ENCODE measurements around the gene FAM53B. TPM values are rescaled to one million over a fixed set of nuclear protein-coding genes. Genes with fewer than 3 reads are reported as not detected.

Gene FAM53B
- total RNA-seq, 4 donors from 2014 or later, result 140 to 253 (median 192) TPM

DNA sequence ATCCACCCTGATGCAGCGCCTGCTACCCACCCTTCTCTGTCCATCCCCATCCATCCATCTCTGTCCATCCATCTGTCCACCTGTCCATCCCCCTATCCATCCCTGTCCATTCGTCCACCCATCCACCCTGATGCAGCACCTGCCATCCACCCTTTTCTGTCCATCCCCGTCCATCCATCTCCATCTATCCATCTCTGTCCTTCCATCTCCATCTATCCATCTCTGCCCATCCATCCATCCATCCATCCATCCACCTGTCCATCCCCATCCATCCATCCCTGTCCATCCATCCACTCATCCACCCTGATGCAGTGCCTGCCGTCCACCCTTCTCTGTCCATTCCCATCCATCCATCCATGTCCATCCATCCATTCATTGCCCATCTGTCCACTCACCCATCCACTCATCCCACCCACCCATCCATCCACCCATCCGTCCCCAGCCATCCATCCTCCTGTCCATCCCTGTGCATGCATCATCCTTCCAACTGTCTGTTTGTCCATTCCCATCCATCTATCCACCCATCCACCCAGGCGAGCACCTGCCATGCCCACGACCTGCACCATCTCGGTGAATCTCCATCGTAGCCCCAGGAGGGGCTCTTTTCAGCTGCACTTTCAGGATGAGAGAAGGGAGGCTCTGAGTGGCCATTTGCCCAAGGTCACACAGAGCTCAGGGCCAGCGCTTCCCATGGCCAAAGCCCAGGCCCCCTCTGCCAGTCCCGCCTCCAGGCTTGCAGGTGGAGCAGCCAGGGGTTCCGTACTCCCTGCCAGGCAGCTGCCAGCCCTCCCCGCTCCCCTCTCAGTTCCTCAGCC is 145.2 kb downstream of the FAM53B start:
- DNase-seq (no peak), ATAC-seq (no peak)
- in situ Hi-C loops (cut with MboI; ENCODE audit: low sequenced_read_pairs in 4 of 4), result no loop called here
- Histone ChIP-seq H3K4me3 (no peak overlapping the region), H3K27me3 (no peaks in the 10 kb centered on the region), H3K4me1 (peaks cover 0 to 4% of the 10 kb centered on the region in 2 donors), H3K27ac (no peak overlapping the region), H3K9me3 (no peaks in the 10 kb centered on the region), H3K36me3 (no peaks in the 10 kb centered on the region)
- no peak for TF ChIP-seq POLR2A (IDR thresholded peaks at IDR 0.05)
- TF ChIP-seq, protein P1, sequence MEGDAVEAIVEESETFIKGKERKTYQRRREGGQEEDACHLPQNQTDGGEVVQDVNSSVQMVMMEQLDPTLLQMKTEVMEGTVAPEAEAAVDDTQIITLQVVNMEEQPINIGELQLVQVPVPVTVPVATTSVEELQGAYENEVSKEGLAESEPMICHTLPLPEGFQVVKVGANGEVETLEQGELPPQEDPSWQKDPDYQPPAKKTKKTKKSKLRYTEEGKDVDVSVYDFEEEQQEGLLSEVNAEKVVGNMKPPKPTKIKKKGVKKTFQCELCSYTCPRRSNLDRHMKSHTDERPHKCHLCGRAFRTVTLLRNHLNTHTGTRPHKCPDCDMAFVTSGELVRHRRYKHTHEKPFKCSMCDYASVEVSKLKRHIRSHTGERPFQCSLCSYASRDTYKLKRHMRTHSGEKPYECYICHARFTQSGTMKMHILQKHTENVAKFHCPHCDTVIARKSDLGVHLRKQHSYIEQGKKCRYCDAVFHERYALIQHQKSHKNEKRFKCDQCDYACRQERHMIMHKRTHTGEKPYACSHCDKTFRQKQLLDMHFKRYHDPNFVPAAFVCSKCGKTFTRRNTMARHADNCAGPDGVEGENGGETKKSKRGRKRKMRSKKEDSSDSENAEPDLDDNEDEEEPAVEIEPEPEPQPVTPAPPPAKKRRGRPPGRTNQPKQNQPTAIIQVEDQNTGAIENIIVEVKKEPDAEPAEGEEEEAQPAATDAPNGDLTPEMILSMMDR (IDR thresholded peaks at IDR 0.05 in 4 of 5, conservative IDR thresholded peaks at IDR 0.05 in 1 of 5), result no peak
- intact Hi-C loops (cut with DNase I; ENCODE audit: low total_unique reads), result no loop called here

DNA sequence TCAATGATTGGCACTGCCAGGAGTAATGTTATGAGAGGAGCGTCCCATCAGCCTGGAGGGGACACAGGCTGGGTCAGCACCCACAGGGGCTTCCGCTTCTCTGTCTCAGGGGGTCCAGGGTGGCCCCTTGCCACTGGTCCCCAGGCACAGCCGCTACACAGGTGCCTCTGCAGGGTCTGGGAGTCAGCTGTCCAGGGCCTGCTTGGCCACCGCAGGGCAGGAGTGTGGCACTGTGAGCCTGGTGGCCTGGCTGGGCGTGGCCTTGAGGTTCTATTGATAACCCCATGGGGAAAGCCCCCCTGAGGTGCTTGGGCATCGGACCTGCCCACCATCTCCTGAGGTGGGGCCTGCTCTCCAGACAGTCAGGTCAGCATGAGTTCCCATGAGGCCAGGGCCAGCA is 146.0 kb downstream of the FAM53B start:
- DNase-seq (no peak), ATAC-seq (no peak)
- intact Hi-C loops (cut with DNase I; ENCODE audit: low total_unique reads) (no loop called here), in situ Hi-C loops (cut with MboI; ENCODE audit: low sequenced_read_pairs in 4 of 4) (no loop called here)
- no peaks in the 10 kb centered on the region for H3K4me1 ChIP-seq
- no peak overlapping the region for H3K4me3 ChIP-seq
- TF ChIP-seq, protein P1 (IDR thresholded peaks at IDR 0.05 in 4 of 5, conservative IDR thresholded peaks at IDR 0.05 in 1 of 5), result no peak
- TF ChIP-seq POLR2A (IDR thresholded peaks at IDR 0.05), result no peak
- no peaks in the 10 kb centered on the region for H3K36me3 ChIP-seq
- H3K27me3 ChIP-seq, result no peaks in the 10 kb centered on the region
- no peak overlapping the region for H3K27ac ChIP-seq
- no peaks in the 10 kb centered on the region for H3K9me3 ChIP-seq

DNA sequence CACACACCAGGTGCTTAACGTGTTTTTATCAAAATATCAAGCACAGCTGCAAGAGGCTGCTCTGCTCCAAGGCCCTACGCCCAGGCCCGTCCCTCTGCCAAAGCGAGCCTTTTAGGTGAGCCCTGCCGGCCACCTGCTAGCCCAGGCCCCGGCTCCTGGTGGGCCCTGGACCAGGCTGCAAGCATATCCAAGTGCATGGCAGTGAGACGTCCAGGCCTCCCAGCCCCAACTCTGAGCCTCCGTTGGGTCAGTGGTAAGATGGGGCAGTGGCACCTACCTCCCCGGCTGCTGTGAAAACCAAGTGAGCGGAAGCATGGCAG is 146.4 kb downstream of the FAM53B start:
- TF ChIP-seq, protein P1 (IDR thresholded peaks at IDR 0.05 in 4 of 5, conservative IDR thresholded peaks at IDR 0.05 in 1 of 5), result no peak
- TF ChIP-seq POLR2A (IDR thresholded peaks at IDR 0.05), result no peak
- no peaks in the 10 kb centered on the region for H3K9me3 ChIP-seq
- ATAC-seq (no peak), DNase-seq (no peak)
- no peak overlapping the region for H3K27ac ChIP-seq
- no peak overlapping the region for H3K4me3 ChIP-seq
- in situ Hi-C loops (cut with MboI; ENCODE audit: low sequenced_read_pairs in 4 of 4), result no loop called here
- intact Hi-C loops (cut with DNase I; ENCODE audit: low total_unique reads), result no loop called here
- no peaks in the 10 kb centered on the region for H3K4me1 ChIP-seq
- no peaks in the 10 kb centered on the region for H3K27me3 ChIP-seq
- no peaks in the 10 kb centered on the region for H3K36me3 ChIP-seq

DNA sequence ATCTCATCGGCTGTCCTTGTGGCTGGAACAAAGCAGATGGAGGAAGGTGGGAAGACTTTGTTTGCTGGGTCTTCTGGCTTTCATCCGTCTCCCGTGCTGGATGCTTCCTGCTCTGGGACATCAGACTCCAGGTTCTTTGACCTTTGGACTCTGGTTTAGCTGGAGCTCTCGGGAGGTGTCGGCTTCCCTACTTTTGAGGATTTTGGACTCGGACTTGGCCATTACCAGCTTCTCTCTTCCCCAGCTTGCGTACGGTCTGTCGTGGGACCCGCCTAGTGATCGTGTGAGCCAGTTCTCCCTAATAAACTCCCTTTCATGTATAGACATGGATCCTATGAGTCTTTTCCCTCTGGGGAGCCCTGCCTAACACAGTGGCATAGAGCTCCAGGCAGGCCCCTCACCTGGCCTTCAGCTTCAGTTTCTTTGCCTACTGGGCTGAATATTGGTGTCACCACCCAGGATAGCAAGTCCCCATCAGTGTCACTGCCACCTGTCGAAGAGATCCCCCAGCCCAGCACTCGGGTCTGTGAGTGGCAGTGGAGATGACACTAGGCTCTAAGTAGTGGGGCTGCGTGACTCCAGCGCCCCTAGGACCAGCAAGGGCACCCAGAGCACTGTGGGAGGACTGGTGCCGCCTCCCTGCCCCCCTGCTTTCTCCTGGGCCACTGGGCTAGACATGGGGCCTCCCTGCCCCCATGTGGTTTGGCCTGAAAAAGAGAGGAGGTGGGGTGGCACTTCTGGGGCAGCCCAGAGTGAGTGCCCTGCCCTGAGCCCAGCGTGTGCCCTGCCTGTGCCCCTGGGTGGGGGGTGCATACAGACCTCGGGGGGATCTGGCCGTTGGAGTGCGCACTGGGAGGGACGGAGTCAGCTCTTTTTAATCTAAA is 147.0 kb downstream of the FAM53B start:
- no peaks in the 10 kb centered on the region for H3K9me3 ChIP-seq
- H3K4me1 ChIP-seq, result no peaks in the 10 kb centered on the region
- no peaks in the 10 kb centered on the region for H3K27me3 ChIP-seq
- TF ChIP-seq POLR2A (IDR thresholded peaks at IDR 0.05), result no peak
- TF ChIP-seq, protein P1 (IDR thresholded peaks at IDR 0.05 in 4 of 5, conservative IDR thresholded peaks at IDR 0.05 in 1 of 5), result no peak
- H3K4me3 ChIP-seq, result no peak overlapping the region
- no peaks in the 10 kb centered on the region for H3K36me3 ChIP-seq
- ATAC-seq (no peak), DNase-seq (no peak)
- in situ Hi-C loops (cut with MboI; ENCODE audit: low sequenced_read_pairs in 4 of 4) (no loop called here), intact Hi-C loops (cut with DNase I; ENCODE audit: low total_unique reads) (no loop called here)
- no peak overlapping the region for H3K27ac ChIP-seq

Measured in gastrocnemius medialis (tissue), 4 donors.